ENCODE measurements around the gene RCOR1. TPM values are rescaled to one million over a fixed set of nuclear protein-coding genes. Genes with fewer than 3 reads are reported as not detected.

The RCOR1 gene
- total and polyA plus RNA-seq, 2 of the 4 experiments (the other 2 are of a cell fraction) = 9.0 to 11.2 TPM

- in situ Hi-C loops (cut with MboI; ENCODE audit: low sequenced_read_pairs) = no loop called here
- CTCF ChIA-PET = no interaction called here
These were observed 29.9 kb downstream of the RCOR1 start for GRCh38 chr14:102622262-102622885.

More at GRCh38 chr14:102622262-102622885, 29.9 kb downstream of the RCOR1 start:
- Histone ChIP-seq H3K56ac (ENCODE audit: extremely low read depth, insufficient read depth, low read length) (no peak overlapping the region), H4K8ac (ENCODE audit: low read depth in 2 of 2, low read length in 2 of 2) (no peak overlapping the region), H3K18ac (ENCODE audit: low read depth, low read length) (no peak overlapping the region), H4K5ac (ENCODE audit: low read depth, low read length) (no peak overlapping the region), H3K27me3 (ENCODE audit: control insufficient read depth, insufficient read depth, low read length) (no peaks in the 10 kb centered on the region), H3K14ac (replicated peaks; ENCODE audit: low read depth, low read length) (no peak overlapping the region), H3K4ac (ENCODE audit: low read depth, low read length) (no peak overlapping the region), H2BK20ac (ENCODE audit: low read depth, low read length) (no peak overlapping the region), H4K20me1 (ENCODE audit: insufficient read depth, low read length) (peaks cover 60% of the 10 kb centered on the region), H2BK5ac (ENCODE audit: low read depth, low read length, poor library complexity, severe bottlenecking) (no peak overlapping the region), H3K27ac (ENCODE audit: insufficient read depth, low read length) (no peak overlapping the region), H3K4me2 (ENCODE audit: low read depth, low read length) (no peak overlapping the region), H2AK9ac (replicated peaks; ENCODE audit: low read depth, low read length, poor library complexity) (no peak overlapping the region), H4K91ac (ENCODE audit: insufficient read depth, low read depth, low read length) (no peak overlapping the region), H3K9ac (ENCODE audit: low read depth, low read length) (no peak overlapping the region), H2AFZ (replicated peaks; ENCODE audit: low read length, poor library complexity) (no peak overlapping the region), H3K23ac (ENCODE audit: low read depth, low read length) (no peak overlapping the region), H2AK5ac (ENCODE audit: low read depth, low read length) (no peak overlapping the region), H3K4me3 (ENCODE audit: insufficient read depth, low read depth, low read length) (no peak overlapping the region), H3K79me1 (ENCODE audit: low read depth in 1 of 2, low read length in 2 of 2) (peaks cover 42 to 80% of the 10 kb centered on the region in 2 experiments), H3K9me3 (ENCODE audit: control insufficient read depth, insufficient read depth, low read length) (no peaks in the 10 kb centered on the region), H3K36me3 (ENCODE audit: control insufficient read depth, insufficient read depth, low read length) (peaks cover 1% of the 10 kb centered on the region; the same call in 1 of the 2 replicates), H3K4me1 (ENCODE audit: control insufficient read depth, insufficient read depth, low read length) (0 out of 2 replicates have a peak, but pooled peaks cover 2% of the 10 kb centered on the region), H3K9me1 (ENCODE audit: insufficient read depth, low read length) (peaks cover 10% of the 10 kb centered on the region), H2BK120ac (ENCODE audit: low read depth, low read length) (no peak overlapping the region), H2BK15ac (ENCODE audit: low read depth, low read length) (no peak overlapping the region)
- ATAC-seq (ENCODE audit: low read depth) = no peak
- POLR2A ChIA-PET (ENCODE audit: unreplicated experiment) = no interaction called here
- BruUV-seq (replicated peaks) = no TSS peak
- intact Hi-C loops (cut with micrococcal nuclease) (no loop called here), dilution Hi-C loops (cut with HindIII; ENCODE audit: low sequenced_read_pairs, unreplicated experiment) (no loop called here)
- WGBS, 2 experiments (ENCODE audit: extremely low coverage in 2 of 2, insufficient read length in 1 of 2) = 57% methylated on average over 5 of the region's 10 CpGs; no CpG with 5 or more reads in 1 of the 2 experiments
- no peak for TF ChIP-seq POLR2A (IDR thresholded peaks at IDR 0.05; ENCODE audit: low read depth, low read length)
- TF ChIP-seq RCOR1 (IDR thresholded peaks at IDR 0.05; ENCODE audit: insufficient replicate concordance, low read length) = no peak
- no peak for TF ChIP-seq MXI1 (IDR thresholded peaks at IDR 0.05; ENCODE audit: borderline replicate concordance, low read depth, low read length)
- no peak for TF ChIP-seq NFE2L2 (IDR thresholded peaks at IDR 0.05; ENCODE audit: low read depth, low read length)
- TF ChIP-seq MAFK (IDR thresholded peaks at IDR 0.05; ENCODE audit: low read depth, low read length) = no peak
- no peak for TF ChIP-seq MAZ (IDR thresholded peaks at IDR 0.05; ENCODE audit: borderline replicate concordance, low read depth, low read length)
- TF ChIP-seq RFX5 (IDR thresholded peaks at IDR 0.05; ENCODE audit: low read depth, low read length) = no peak
- TF ChIP-seq CEBPB (IDR thresholded peaks at IDR 0.05; ENCODE audit: low read depth, low read length) = no peak
- DNase-seq = no peak
